ENCODE results near the gene ZBTB1. TPM values are rescaled to one million over a fixed set of nuclear protein-coding genes. Genes with fewer than 3 reads are reported as not detected.
A peak's percentile ranks its signal among the peaks of the same experiment; 100 is the strongest.

ZBTB1 gene
- total and polyA plus RNA-seq, 4 donors: 5.4 to 29.3 (median 10.7) TPM

- H3K36me3 ChIP-seq (ENCODE audit: control insufficient read depth in 4 of 4, insufficient read depth in 3 of 4, low read depth in 1 of 4, low read length in 3 of 4): no peaks in the 10 kb centered on the region
- H3K9me3 ChIP-seq (ENCODE audit: control insufficient read depth in 4 of 4, low read length in 3 of 4): peaks cover 0 to 11% (median 3%) of the 10 kb centered on the region in 4 donors
- H3K4me1 ChIP-seq (ENCODE audit: control insufficient read depth in 4 of 4, insufficient read depth in 4 of 4, low read length in 3 of 4): peaks cover 0 to 12% (median 2%) of the 10 kb centered on the region in 4 donors
- 10% methylated on average over 79 of the region's 79 CpGs for WGBS
- DNase-seq (ENCODE audit: low spot score): peak; percentile 98
- H3K9ac ChIP-seq (ENCODE audit: low read depth in 1 of 2, low read length in 2 of 2): peak within 1 kb of the TSS in 1 of 2 donors; percentile 63
- peaks cover 0 to 4% (median 0%) of the 10 kb centered on the region in 4 donors for H3K27me3 ChIP-seq (ENCODE audit: control insufficient read depth in 4 of 4, insufficient read depth in 4 of 4, low read length in 3 of 4)
- TF ChIP-seq JUND (IDR thresholded peaks at IDR 0.05) (no peak), SP1 (IDR thresholded peaks at IDR 0.05) (peak; percentile 99), YY1 (IDR thresholded peaks at IDR 0.05) (no peak), RXRA (IDR thresholded peaks at IDR 0.05) (peak; percentile 56 to 61), EGR1 (IDR thresholded peaks at IDR 0.05; ENCODE audit: low read depth in 2 of 2) (peak in 1 of 2 donors; percentile 20), TAF1 (conservative IDR thresholded peaks at IDR 0.05) (peak; percentile 98), HNF4G (IDR thresholded peaks at IDR 0.05) (peak; percentile 42), NR2F2 (IDR thresholded peaks at IDR 0.05) (peak; percentile 35), MAX (IDR thresholded peaks at IDR 0.05) (peak; percentile 80), GABPA (IDR thresholded peaks at IDR 0.05 in 1 of 2, conservative IDR thresholded peaks at IDR 0.05 in 1 of 2) (no peak), HNF4A (conservative IDR thresholded peaks at IDR 0.05) (peak; percentile 70 to 80), FOXA1 (IDR thresholded peaks at IDR 0.05) (peak; percentile 59), CTCF (IDR thresholded peaks at IDR 0.05; ENCODE audit: low read depth, low read length, missing input control) (peak; percentile 76), ATF3 (IDR thresholded peaks at IDR 0.05) (peak; percentile 20), FOXA2 (IDR thresholded peaks at IDR 0.05) (peak; percentile 72), RAD21 (IDR thresholded peaks at IDR 0.05) (peak; percentile 81 to 84), ZBTB33 (IDR thresholded peaks at IDR 0.05) (peak; percentile 89), REST (IDR thresholded peaks at IDR 0.05) (peak; percentile 89)
- peak within 1 kb of the TSS; percentile 71 to 86 for H3K27ac ChIP-seq (ENCODE audit: low read depth in 1 of 2, low read length in 2 of 2)
- H3K4me3 ChIP-seq (ENCODE audit: low read depth in 1 of 3, low read length in 3 of 3): peak within 1 kb of the TSS; percentile 48 to 64 (median 54)
Measured at GRCh38 chr14:64540208-64541202, 35.9 kb downstream of the ZBTB1 start, which contains the start of gene HSPA2. TSS of gene HSPA2 (plus strand) at chr14:64540741. CDS start at chr14:64540850, 109 bp downstream.

Measured in liver (tissue), 9 donors.